Measurements from ENCODE around the gene KDM4D. TPM values are rescaled to one million over a fixed set of nuclear protein-coding genes. Genes with fewer than 3 reads are reported as not detected.

KDM4D gene
- total and polyA plus RNA-seq, 4 donors, result 0.30 to 0.94 (median 0.76) TPM

DNA sequence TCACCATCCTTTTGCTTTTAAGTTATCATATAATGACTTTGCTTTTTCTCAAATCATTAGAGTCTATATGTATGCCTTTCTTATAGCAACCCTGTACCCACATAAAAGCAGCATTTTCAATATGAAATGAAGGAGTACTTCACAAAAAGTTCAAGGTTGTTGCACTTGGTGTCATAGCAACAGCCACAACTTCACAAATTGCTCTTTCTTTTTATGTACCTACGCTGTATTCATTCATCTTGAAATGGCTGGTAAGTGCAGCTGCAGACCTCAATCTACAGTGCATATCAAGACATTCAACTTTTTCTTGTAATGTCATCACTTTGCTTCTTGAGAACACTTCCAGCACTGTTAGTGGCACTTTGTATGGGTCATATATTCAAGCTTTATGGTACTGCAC lies 18.8 kb upstream of the KDM4D start:
- 81 to 88% methylated on average over 1 of the region's 1 CpG for WGBS, 2 donors
- no peak for ATAC-seq (ENCODE audit: insufficient read depth, low FRiP score)
- Histone ChIP-seq H3K9me3 (ENCODE audit: control insufficient read depth in 4 of 4, insufficient read depth in 3 of 4, low read length in 3 of 4) (peaks cover 0 to 3% (median 0%) of the 10 kb centered on the region in 4 donors), H3K36me3 (ENCODE audit: control insufficient read depth in 4 of 4, insufficient read depth in 4 of 4, low read length in 4 of 4) (peaks cover 0 to 5% (median 2%) of the 10 kb centered on the region in 4 donors), H3K27me3 (ENCODE audit: control insufficient read depth in 3 of 3, insufficient read depth in 3 of 3, low read length in 2 of 3) (no peaks in the 10 kb centered on the region), H3K9ac (ENCODE audit: insufficient read depth in 1 of 2, low read length in 2 of 2) (no peak overlapping the region), H3K4me1 (ENCODE audit: control insufficient read depth in 5 of 5, insufficient read depth in 5 of 5, low read length in 5 of 5) (no peaks in the 10 kb centered on the region), H3K27ac (ENCODE audit: low read depth in 1 of 2, low read length in 1 of 2) (no peak overlapping the region), H3K4me3 (no peak overlapping the region)
- peak in 1 of 3 donors; percentile 3 for DNase-seq
- TF ChIP-seq, protein P1, sequence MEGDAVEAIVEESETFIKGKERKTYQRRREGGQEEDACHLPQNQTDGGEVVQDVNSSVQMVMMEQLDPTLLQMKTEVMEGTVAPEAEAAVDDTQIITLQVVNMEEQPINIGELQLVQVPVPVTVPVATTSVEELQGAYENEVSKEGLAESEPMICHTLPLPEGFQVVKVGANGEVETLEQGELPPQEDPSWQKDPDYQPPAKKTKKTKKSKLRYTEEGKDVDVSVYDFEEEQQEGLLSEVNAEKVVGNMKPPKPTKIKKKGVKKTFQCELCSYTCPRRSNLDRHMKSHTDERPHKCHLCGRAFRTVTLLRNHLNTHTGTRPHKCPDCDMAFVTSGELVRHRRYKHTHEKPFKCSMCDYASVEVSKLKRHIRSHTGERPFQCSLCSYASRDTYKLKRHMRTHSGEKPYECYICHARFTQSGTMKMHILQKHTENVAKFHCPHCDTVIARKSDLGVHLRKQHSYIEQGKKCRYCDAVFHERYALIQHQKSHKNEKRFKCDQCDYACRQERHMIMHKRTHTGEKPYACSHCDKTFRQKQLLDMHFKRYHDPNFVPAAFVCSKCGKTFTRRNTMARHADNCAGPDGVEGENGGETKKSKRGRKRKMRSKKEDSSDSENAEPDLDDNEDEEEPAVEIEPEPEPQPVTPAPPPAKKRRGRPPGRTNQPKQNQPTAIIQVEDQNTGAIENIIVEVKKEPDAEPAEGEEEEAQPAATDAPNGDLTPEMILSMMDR (IDR thresholded peaks at IDR 0.05; ENCODE audit: control extremely low read depth, extremely low read depth), result no peak

DNA sequence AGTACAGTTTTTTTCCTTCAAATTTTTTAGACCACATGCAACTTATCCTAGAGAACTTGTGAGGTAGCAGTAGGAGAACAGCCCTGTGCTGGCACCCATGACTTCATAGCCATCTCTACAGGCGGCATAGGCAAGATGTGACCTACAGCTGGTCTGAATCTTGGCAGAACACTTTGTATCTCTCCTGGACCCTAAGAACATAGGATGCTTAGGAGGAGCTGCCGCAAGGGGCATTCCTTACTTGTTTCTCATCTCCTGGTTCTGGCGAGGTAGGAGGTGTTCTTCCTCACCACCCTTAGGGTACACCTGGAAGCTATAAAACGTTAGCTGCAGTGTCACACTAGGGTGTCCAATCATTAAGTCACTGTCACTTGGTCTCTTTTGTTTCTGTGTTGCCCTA lies 16.5 kb upstream of the KDM4D start:
- peaks cover 0 to 19% (median 7%) of the 10 kb centered on the region in 4 donors for H3K36me3 ChIP-seq (ENCODE audit: control insufficient read depth in 4 of 4, insufficient read depth in 4 of 4, low read length in 4 of 4)

DNA sequence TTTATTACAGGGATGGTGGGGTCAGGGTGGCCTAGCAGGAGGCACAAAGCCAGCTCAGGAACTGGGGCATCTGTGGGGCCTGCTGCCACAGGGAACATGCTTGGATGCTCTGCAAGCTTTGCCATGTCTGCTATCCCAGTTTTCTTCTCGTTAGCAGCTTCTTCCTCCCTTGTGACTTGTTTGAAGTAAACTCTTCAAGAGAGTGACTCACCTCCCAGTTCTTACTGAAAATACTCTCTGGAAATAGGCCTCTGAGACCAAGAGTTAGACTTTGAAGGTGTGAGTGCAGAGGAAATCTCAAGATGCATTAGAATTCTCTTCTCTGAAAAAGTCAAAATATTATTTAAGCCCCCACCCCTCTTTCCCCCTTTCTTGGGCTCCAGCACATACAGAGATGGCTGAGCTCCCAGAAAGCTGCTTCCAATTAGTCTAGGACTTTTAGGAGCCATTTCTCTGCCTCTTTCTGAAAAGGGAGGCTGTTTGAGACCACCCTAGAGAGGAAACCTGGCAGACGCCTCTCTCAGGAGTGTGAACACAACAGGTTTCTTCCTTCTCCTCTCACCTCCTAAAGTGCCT lies 15.3 kb upstream of the KDM4D start:
- no peak overlapping the region for H3K9ac ChIP-seq (ENCODE audit: insufficient read depth in 1 of 2, low read length in 2 of 2)
- peaks cover 0 to 3% (median 0%) of the 10 kb centered on the region in 4 donors for H3K9me3 ChIP-seq (ENCODE audit: control insufficient read depth in 4 of 4, insufficient read depth in 3 of 4, low read length in 3 of 4)
- no peak overlapping the region for H3K27ac ChIP-seq (ENCODE audit: low read depth in 1 of 2, low read length in 1 of 2)
- no peaks in the 10 kb centered on the region for H3K27me3 ChIP-seq (ENCODE audit: control insufficient read depth in 3 of 3, insufficient read depth in 3 of 3, low read length in 2 of 3)
- 50 to 68% methylated on average over 2 of the region's 2 CpGs for WGBS, 2 donors
- DNase-seq (no peak), ATAC-seq (ENCODE audit: insufficient read depth, low FRiP score) (no peak)
- no peak overlapping the region for H3K4me3 ChIP-seq
- TF ChIP-seq, protein P1 (IDR thresholded peaks at IDR 0.05; ENCODE audit: control extremely low read depth, extremely low read depth), result no peak
- H3K4me1 ChIP-seq (ENCODE audit: control insufficient read depth in 5 of 5, insufficient read depth in 5 of 5, low read length in 5 of 5), result no peaks in the 10 kb centered on the region
- H3K36me3 ChIP-seq (ENCODE audit: control insufficient read depth in 4 of 4, insufficient read depth in 4 of 4, low read length in 4 of 4), result peaks cover 3 to 26% (median 10%) of the 10 kb centered on the region in 4 donors

More for the DNA sequence above, 16.5 kb upstream of the KDM4D start:
- ATAC-seq (ENCODE audit: insufficient read depth, low FRiP score), result no peak
- DNase-seq, result no peak
- H3K27me3 ChIP-seq (ENCODE audit: control insufficient read depth in 3 of 3, insufficient read depth in 3 of 3, low read length in 2 of 3), result no peaks in the 10 kb centered on the region
- H3K9ac ChIP-seq (ENCODE audit: insufficient read depth in 1 of 2, low read length in 2 of 2), result no peak overlapping the region
- no peak overlapping the region for H3K4me3 ChIP-seq
- H3K27ac ChIP-seq (ENCODE audit: low read depth in 1 of 2, low read length in 1 of 2), result no peak overlapping the region
- no peaks in the 10 kb centered on the region for H3K4me1 ChIP-seq (ENCODE audit: control insufficient read depth in 5 of 5, insufficient read depth in 5 of 5, low read length in 5 of 5)
- 63 to 67% methylated on average over 4 of the region's 4 CpGs for WGBS, 2 donors
- TF ChIP-seq, protein P1 (IDR thresholded peaks at IDR 0.05; ENCODE audit: control extremely low read depth, extremely low read depth), result no peak
- H3K9me3 ChIP-seq (ENCODE audit: control insufficient read depth in 4 of 4, insufficient read depth in 3 of 4, low read length in 3 of 4), result peaks cover 0 to 3% (median 0%) of the 10 kb centered on the region in 4 donors

DNA sequence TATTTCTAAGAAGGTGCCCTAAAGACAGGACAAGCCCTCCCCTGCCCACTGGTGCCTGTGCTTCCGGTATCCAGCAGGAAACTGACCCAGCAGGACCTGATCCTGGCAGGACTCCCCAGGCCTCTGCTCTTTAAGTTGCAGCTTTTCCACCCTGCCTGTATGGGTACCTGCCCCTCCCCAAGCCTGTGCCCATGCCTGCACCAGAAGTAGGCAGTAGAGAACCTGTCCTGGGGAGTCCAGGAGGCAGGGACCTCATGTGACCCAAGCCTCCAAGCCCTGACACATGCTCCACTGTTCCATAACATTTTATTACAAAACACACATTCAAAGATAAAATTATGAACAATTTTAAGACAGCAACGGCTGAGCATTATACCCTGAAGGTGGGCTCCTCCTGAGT lies 14.3 kb upstream of the KDM4D start:
- DNase-seq (no peak), ATAC-seq (ENCODE audit: insufficient read depth, low FRiP score) (no peak)
- Histone ChIP-seq H3K4me3 (no peak overlapping the region), H3K4me1 (ENCODE audit: control insufficient read depth in 5 of 5, insufficient read depth in 5 of 5, low read length in 5 of 5) (no peaks in the 10 kb centered on the region), H3K9me3 (ENCODE audit: control insufficient read depth in 4 of 4, insufficient read depth in 3 of 4, low read length in 3 of 4) (peaks cover 0 to 3% (median 0%) of the 10 kb centered on the region in 4 donors), H3K27me3 (ENCODE audit: control insufficient read depth in 3 of 3, insufficient read depth in 3 of 3, low read length in 2 of 3) (no peaks in the 10 kb centered on the region), H3K36me3 (ENCODE audit: control insufficient read depth in 4 of 4, insufficient read depth in 4 of 4, low read length in 4 of 4) (peaks cover 9 to 26% (median 15%) of the 10 kb centered on the region in 4 donors), H3K27ac (ENCODE audit: low read depth in 1 of 2, low read length in 1 of 2) (no peak overlapping the region), H3K9ac (ENCODE audit: insufficient read depth in 1 of 2, low read length in 2 of 2) (no peak overlapping the region)
- TF ChIP-seq, protein P1 (IDR thresholded peaks at IDR 0.05; ENCODE audit: control extremely low read depth, extremely low read depth), result no peak
- 87 to 94% methylated on average over 2 of the region's 2 CpGs for WGBS, 2 donors
